H1 (cell line): ENCODE measurements around the gene SNRK. TPM values are rescaled to one million over a fixed set of nuclear protein-coding genes. Genes with fewer than 3 reads are reported as not detected.

ENCODE experiments used
- CTCF ChIA-PET: fragments of 300-600 bp; sonication (Branson Sonifier 250); formaldehyde crosslinking; loops from one replicate; lab custom pipeline; 2021; ENCODE audit not compliant: partially characterized antibody; lab: Charles Lee
- POLR2A ChIA-PET: fragments of 300-600 bp; sonication (Branson Sonifier 250); formaldehyde crosslinking; loops from one replicate; lab custom pipeline; 2021; ENCODE audit warnings: inconsistent platforms; ENCODE audit not compliant: partially characterized antibody; lab: Charles Lee
- DNase-seq, 2 experiments: peaks; one replicate each; pipeline versions ENCODE4 v3.0.0 to v3.0.0-alpha.2; 2010 to 2022; ENCODE audit warnings: low spot score in 2 of 2, low read depth in 1 of 2, mixed read lengths in 1 of 2
- FAIRE-seq: peaks from 2 replicates; lab custom pipeline; 2011; peaks lifted over from hg19 to GRCh38; lab: Jason Lieb, UNC
- H2AFZ ChIP-seq: 2 replicates; pipeline ENCODE4 v1.8.1; 2012; ENCODE audit warnings: low read length, inconsistent platforms
- H2AK5ac ChIP-seq: 2 replicates; pipeline ENCODE4 v1.6.1; 2013; ENCODE audit warnings: low read depth, low read length
- H2BK120ac ChIP-seq: replicated peaks from 2 replicates; pipeline ENCODE3; 2013; ENCODE audit warnings: low read depth, low read length, inconsistent platforms
- H2BK12ac ChIP-seq: 2 replicates; pipeline ENCODE4 v1.6.1; 2013; ENCODE audit warnings: low read depth, low read length
- H2BK15ac ChIP-seq: 2 replicates; pipeline ENCODE4 v1.6.1; 2013; ENCODE audit warnings: low read length
- H2BK20ac ChIP-seq: 2 replicates; pipeline ENCODE4 v1.6.1; 2013; ENCODE audit warnings: low read length
- H2BK5ac ChIP-seq: 2 replicates; pipeline ENCODE4 v1.6.1; 2013; ENCODE audit warnings: low read depth, low read length
- H3K14ac ChIP-seq: 2 replicates; pipeline ENCODE4 v1.6.1; 2013; ENCODE audit warnings: inconsistent platforms; ENCODE audit not compliant: insufficient read length
- H3K18ac ChIP-seq: 2 replicates; pipeline ENCODE4 v1.6.1; 2013; ENCODE audit warnings: low read length; ENCODE audit errors: extremely low read depth
- H3K23ac ChIP-seq: 2 replicates; pipeline ENCODE4 v1.6.1; 2013; ENCODE audit warnings: inconsistent platforms; ENCODE audit not compliant: insufficient read length
- H3K23me2 ChIP-seq: 2 replicates; pipeline ENCODE4 v1.6.1; 2013; ENCODE audit warnings: low read depth, low read length
- H3K27ac ChIP-seq: 2 replicates; pipeline ENCODE4 v1.6.1; 2011; ENCODE audit warnings: low read depth, low read length, inconsistent platforms
- H3K27me3 ChIP-seq, 4 experiments: replicated peaks in 1 of 4; 1 replicate in 1 of 4; 2 replicates in 3 of 4; pipeline versions ENCODE4 v1.6.1 to v1.8.1; 2011 to 2013; ENCODE audit warnings: low read length in 3 of 4, mild to moderate bottlenecking in 3 of 4, inconsistent platforms in 2 of 4, mixed read lengths in 2 of 4, moderate library complexity in 1 of 4; ENCODE audit not compliant: control insufficient read depth in 3 of 4, insufficient read depth in 3 of 4; ENCODE audit errors: extremely low read depth in 1 of 4
- H3K36me3 ChIP-seq, 4 experiments: 2 replicates each; pipeline versions ENCODE4 v1.6.1 to v1.8.1; 2011 to 2013; ENCODE audit warnings: mild to moderate bottlenecking in 4 of 4, low read length in 3 of 4, moderate library complexity in 2 of 4, control low read depth in 1 of 4, inconsistent platforms in 1 of 4; ENCODE audit not compliant: insufficient read depth in 4 of 4, control insufficient read depth in 2 of 4
- H3K4ac ChIP-seq: replicated peaks from 2 replicates; pipeline ENCODE3; 2013; ENCODE audit warnings: low read length, low read depth, mixed read lengths, inconsistent platforms; ENCODE audit not compliant: insufficient read length
- H3K4me1 ChIP-seq, 4 experiments: replicated peaks in 1 of 4; 1 replicate in 1 of 4; 2 replicates in 3 of 4; pipeline versions ENCODE4 v1.6.1 to v1.8.1; 2011 to 2013; ENCODE audit warnings: low read length in 3 of 4, inconsistent platforms in 2 of 4, mixed read lengths in 1 of 4; ENCODE audit not compliant: insufficient read depth in 4 of 4, control insufficient read depth in 3 of 4
- H3K4me2 ChIP-seq, 2 experiments: 2 replicates each; pipeline versions ENCODE4 v1.6.1 to v1.8.1; 2011 to 2013; ENCODE audit warnings: low read depth in 2 of 2, low read length in 2 of 2, control low read depth in 1 of 2, inconsistent platforms in 1 of 2, mild to moderate bottlenecking in 1 of 2; ENCODE audit not compliant: insufficient read depth in 1 of 2
- H3K4me3 ChIP-seq, 4 experiments: fragments of 200-600, 300-600 bp in 1 of 4; sonication (generic), shearing (Covaris generic), sonication (Bioruptor Twin) in 1 of 4; 2 replicates each; pipeline versions ENCODE4 v1.5.1 to v1.8.1; 2011 to 2016; ENCODE audit warnings: low read length in 4 of 4, low read depth in 3 of 4, control low read depth in 2 of 4, inconsistent platforms in 2 of 4, mild to moderate bottlenecking in 2 of 4, mixed read lengths in 1 of 4, moderate library complexity in 1 of 4; ENCODE audit not compliant: insufficient read depth in 2 of 4; ENCODE audit errors: extremely low read depth in 1 of 4
- H3K56ac ChIP-seq: replicated peaks from 2 replicates; pipeline ENCODE3; 2013; ENCODE audit warnings: low read depth, mild to moderate bottlenecking, mixed read lengths, low read length, inconsistent platforms; ENCODE audit not compliant: insufficient read length
- H3K79me1 ChIP-seq: 2 replicates; pipeline ENCODE4 v1.6.1; 2013; ENCODE audit warnings: low read depth, low read length, control low read depth
- H3K79me2 ChIP-seq, 2 experiments: 2 replicates each; pipeline versions ENCODE4 v1.6.1 to v1.8.1; 2012 to 2013; ENCODE audit warnings: low read length in 2 of 2, mild to moderate bottlenecking in 2 of 2, inconsistent platforms in 1 of 2; ENCODE audit not compliant: insufficient read depth in 2 of 2, control insufficient read depth in 1 of 2
- H3K9ac ChIP-seq, 4 experiments: replicated peaks in 1 of 4; 1 replicate in 1 of 4; 2 replicates in 3 of 4; pipeline versions ENCODE4 v1.6.1 to v1.8.1; 2011 to 2013; ENCODE audit warnings: low read depth in 3 of 4, low read length in 3 of 4, control low read depth in 2 of 4, mild to moderate bottlenecking in 2 of 4, moderate library complexity in 2 of 4, inconsistent platforms in 1 of 4; ENCODE audit errors: extremely low read depth in 1 of 4
- H3K9me3 ChIP-seq, 2 experiments: 2 replicates each; pipeline versions ENCODE4 v1.6.1 to v1.8.1; 2012 to 2013; ENCODE audit warnings: mild to moderate bottlenecking in 2 of 2, moderate library complexity in 2 of 2, control low read depth in 1 of 2, inconsistent platforms in 1 of 2, low read depth in 1 of 2, low read length in 1 of 2, mixed read lengths in 1 of 2; ENCODE audit not compliant: insufficient read depth in 2 of 2
- H4K20me1 ChIP-seq, 2 experiments: replicated peaks in 1 of 2; 2 replicates each; pipeline versions ENCODE3 to v1.8.1; 2011 to 2013; ENCODE audit warnings: inconsistent platforms in 2 of 2, low read length in 2 of 2, mild to moderate bottlenecking in 1 of 2; ENCODE audit not compliant: insufficient read depth in 2 of 2, control insufficient read depth in 1 of 2
- H4K5ac ChIP-seq: 2 replicates; pipeline ENCODE4 v1.6.1; 2013; ENCODE audit warnings: low read length, low read depth, mixed read lengths, inconsistent platforms; ENCODE audit not compliant: insufficient read length
- H4K8ac ChIP-seq: 2 replicates; pipeline ENCODE4 v1.8.0; 2013; ENCODE audit warnings: mild to moderate bottlenecking, moderate library complexity, low read length, inconsistent platforms; ENCODE audit not compliant: insufficient read depth; ENCODE audit errors: extremely low read depth
- H4K91ac ChIP-seq: replicated peaks from 2 replicates; pipeline ENCODE3; 2013; ENCODE audit warnings: low read length, mixed read lengths, inconsistent platforms; ENCODE audit not compliant: insufficient read length
- GABPA ChIP-seq: IDR thresholded peaks from 2 replicates; pipeline ENCODE4 v1.6.1; 2011; ENCODE audit warnings: mild to moderate bottlenecking, low read length, moderate library complexity, borderline replicate concordance; ENCODE audit not compliant: insufficient read depth
- NANOG ChIP-seq: IDR thresholded peaks from 2 replicates; pipeline ENCODE4 v1.6.1; 2011; ENCODE audit warnings: low read length, low read depth, mild to moderate bottlenecking, inconsistent platforms; ENCODE audit not compliant: insufficient read depth, poor library complexity, severe bottlenecking
- RAD21 ChIP-seq, 2 experiments: IDR thresholded peaks in 1 of 2; conservative IDR thresholded peaks in 1 of 2; 2 replicates each; pipeline ENCODE4 v1.6.1; 2011; ENCODE audit warnings: low read depth in 2 of 2, low read length in 2 of 2, improper control_type of control experiment in 1 of 2, inconsistent platforms in 1 of 2, mild to moderate bottlenecking in 1 of 2, moderate library complexity in 1 of 2
- SUZ12 ChIP-seq: fragments of 200-600 bp; sonication (generic); IDR thresholded peaks from 2 replicates; pipeline ENCODE4 v1.6.1; 2012; ENCODE audit warnings: mild to moderate bottlenecking, inconsistent platforms, low read length, moderate library complexity, mixed read lengths
- ZNF274 ChIP-seq: IDR thresholded peaks from 2 replicates; pipeline ENCODE4 v1.7.0; 2012; ENCODE audit warnings: low read length, borderline replicate concordance; ENCODE audit errors: extremely low read depth
- WGBS, 2 experiments: shearing (Covaris generic) in 1 of 2; methylation state at CpG; one replicate each; pipeline versions ENCODE4 v1.1.6 to v1.1.7; 2013 to 2015; ENCODE audit warnings: low lambda C conversion rate in 2 of 2, mixed read lengths in 2 of 2, inconsistent platforms in 1 of 2, low coverage in 1 of 2, missing lambda C conversion rate in 1 of 2; ENCODE audit not compliant: insufficient replicate concordance in 2 of 2, insufficient coverage in 1 of 2, insufficient read length in 1 of 2; ENCODE audit errors: extremely low coverage in 1 of 2, missing lambda C conversion rate in 1 of 2; 5-methylcytosine and 5-hydroxymethylcytosine counted together
- polyA plus RNA-seq, 7 experiments: library from polyadenylated mRNA; depleted of rRNA in 3 of 7; stranded (reverse) in 5 of 7; unstranded in 2 of 7; fragments of >200 nt in 5 of 7; fragments of 200-250 nt in 2 of 7; gene quantifications; 1 replicate in 5 of 7; 2 replicates in 1 of 7; 4 replicates in 1 of 7; pipeline versions ENCODE4 v1.2.1 to v1.2.3, GENCODE V29; 2011 to 2013; ENCODE audit warnings: missing spikeins in 2 of 7, mixed read lengths in 2 of 7
- total RNA-seq: library from RNA; stranded (reverse); fragmentation: NEBNext Ultra II Directional; extraction: Animal tissue kit (Norgen Biotek cat#: 25700); gene quantifications from 2 replicates; pipeline ENCODE4 v1.2.1, GENCODE V29; 2021

The SNRK gene
- total and polyA plus RNA-seq, 2 of the 8 experiments (the other 6 are each of a cell fraction or from before 2014, with no cell fraction given): 4.4 to 11.7 TPM

DNA sequence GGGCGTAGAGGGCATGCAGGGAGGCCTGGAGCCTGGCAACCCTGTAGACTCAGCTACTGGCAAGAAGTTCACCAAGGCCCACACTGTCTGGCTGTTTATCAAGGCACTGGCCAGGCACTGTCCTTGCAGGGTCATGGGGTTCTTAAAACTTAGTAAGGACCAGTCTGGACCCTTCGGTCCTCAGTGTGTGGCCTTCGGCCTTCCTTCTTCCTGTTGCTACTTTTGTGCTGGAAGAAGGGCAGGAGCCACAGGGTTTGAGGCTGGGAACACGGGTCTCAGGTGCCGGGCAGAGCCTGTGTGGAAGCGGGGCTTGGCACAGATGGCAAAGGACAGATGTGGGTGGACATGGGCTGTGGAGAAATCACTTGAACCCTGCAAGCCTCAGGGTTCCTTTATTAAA is 76.6 kb downstream of the SNRK start:
- Histone ChIP-seq H2AFZ (no peak overlapping the region), H3K18ac (no peak overlapping the region), H3K23me2 (no peaks in the 10 kb centered on the region), H2BK120ac (no peak overlapping the region), H3K23ac (no peak overlapping the region), H3K4me1 (peaks cover 0 to 12% (median 5%) of the 10 kb centered on the region in 4 experiments; a peak in 5 of 7 replicates), H2BK5ac (no peak overlapping the region), H3K79me2 (no peaks in the 10 kb centered on the region), H3K4me3 (no peak overlapping the region), H3K56ac (no peak overlapping the region), H3K27me3 (peaks cover 0 to 4% (median 1%) of the 10 kb centered on the region in 4 experiments; a peak in 2 of 7 replicates), H4K20me1 (peaks cover 0 to 3% of the 10 kb centered on the region in 2 experiments), H3K9ac (no peak overlapping the region), H2BK15ac (no peak overlapping the region), H3K36me3 (peaks cover 0 to 5% (median 0%) of the 10 kb centered on the region in 4 experiments; a peak in 2 of 8 replicates), H3K79me1 (peaks cover 3% of the 10 kb centered on the region; the same call in 1 of the 2 replicates), H3K4ac (no peak overlapping the region), H4K8ac (no peak overlapping the region), H3K9me3 (no peaks in the 10 kb centered on the region), H3K4me2 (no peak overlapping the region), H4K91ac (no peak overlapping the region), H4K5ac (no peak overlapping the region), H2AK5ac (no peak overlapping the region), H3K27ac (no peak overlapping the region), H2BK20ac (no peak overlapping the region), H2BK12ac (no peak overlapping the region), H3K14ac (no peak overlapping the region)
- TF ChIP-seq SUZ12: no peak
- no peak for TF ChIP-seq RAD21 (IDR thresholded peaks at IDR 0.05 in 1 of 2, conservative IDR thresholded peaks at IDR 0.05 in 1 of 2; ENCODE audit: low read depth in 2 of 2, low read length in 2 of 2)
- no peak for TF ChIP-seq GABPA
- no peak for TF ChIP-seq ZNF274
- no peak for TF ChIP-seq NANOG
- WGBS, 2 experiments: 88% methylated on average over 6 of the region's 6 CpGs; no CpG with 5 or more reads in 1 of the 2 experiments
- no peak for FAIRE-seq
- DNase-seq: no peak
- ChIA-PET POLR2A (no interaction called here), CTCF (interaction anchor here (0.5 kb wide), 1 partner anchor 33 kb away, joined by 3 read pairs; no protein-coding TSS in a partner anchor)
